OCI-LY7 (cell line): Measurements from ENCODE around the gene LSMEM2. TPM values are rescaled to one million over a fixed set of nuclear protein-coding genes. Genes with fewer than 3 reads are reported as not detected.

Source experiments
- BruUV-seq: library from RNA; stranded (reverse); fragments of 400-500 nt; replicated peaks from 2 replicates; lab custom pipeline; 2021; lab: Mats Ljungman, UMichigan
- CTCF ChIA-PET: fragments of 300-600 bp; sonication (Branson Sonifier 250); formaldehyde crosslinking; loops from one replicate; lab custom pipeline; 2022; ENCODE audit warnings: antibody characterized with exemption; ENCODE audit not compliant: unreplicated experiment; lab: Charles Lee
- POLR2A ChIA-PET: fragments of 300-600 bp; sonication (Branson Sonifier 250); formaldehyde crosslinking; loops from one replicate; lab custom pipeline; 2022; ENCODE audit warnings: antibody characterized with exemption; lab: Charles Lee
- DNase-seq: peaks from one replicate; pipeline ENCODE4 v3.0.0-alpha.2; 2015; ENCODE audit warnings: low spot score
- H2AFZ ChIP-seq: fragments of 200-600 bp; sonication (generic), shearing (Covaris generic); 2 replicates; pipeline ENCODE4 v1.6.1; 2014; ENCODE audit warnings: mild to moderate bottlenecking, antibody characterized with exemption, low read length, moderate library complexity
- H3K27ac ChIP-seq: fragments of 200-600 bp; sonication (generic); 2 replicates; pipeline ENCODE4 v1.5.1; 2014; ENCODE audit warnings: mixed run types, low read depth, mild to moderate bottlenecking, moderate library complexity, low read length, inconsistent platforms; ENCODE audit not compliant: poor library complexity, severe bottlenecking
- H3K36me3 ChIP-seq: fragments of 200-600 bp; sonication (generic); 2 replicates; pipeline ENCODE4 v1.6.1; 2014; ENCODE audit warnings: mild to moderate bottlenecking, antibody characterized with exemption, low read length, moderate library complexity, mixed read lengths; ENCODE audit not compliant: insufficient read depth
- H3K4me1 ChIP-seq: fragments of 200-600 bp; sonication (generic); 2 replicates; pipeline ENCODE4 v1.5.1; 2014; ENCODE audit warnings: mild to moderate bottlenecking, low read length; ENCODE audit not compliant: insufficient read depth, poor library complexity, severe bottlenecking
- H3K4me2 ChIP-seq: fragments of 200-600 bp; sonication (generic); 2 replicates; pipeline ENCODE4 v1.6.1; 2014; ENCODE audit warnings: mild to moderate bottlenecking, low read length
- H3K4me3 ChIP-seq: fragments of 200-600 bp; sonication (generic); 2 replicates; pipeline ENCODE4 v1.5.1; 2014; ENCODE audit warnings: mild to moderate bottlenecking, low read depth, low read length; ENCODE audit not compliant: poor library complexity, severe bottlenecking
- H3K79me2 ChIP-seq: fragments of 200-600 bp; sonication (generic); 2 replicates; pipeline ENCODE4 v1.6.1; 2016; ENCODE audit warnings: low read depth, mild to moderate bottlenecking, low read length, moderate library complexity, mixed read lengths; ENCODE audit not compliant: insufficient read depth
- H3K9me2 ChIP-seq: fragments of 200-600 bp; sonication (generic); 2 replicates; pipeline ENCODE4 v1.6.1; 2016; ENCODE audit warnings: mild to moderate bottlenecking, low read length, mixed read lengths; ENCODE audit not compliant: insufficient read depth
- H3K9me3 ChIP-seq: fragments of 200-600 bp; sonication (generic); 2 replicates; pipeline ENCODE4 v1.6.1; 2014; ENCODE audit warnings: mild to moderate bottlenecking, mixed run types, low read length, mixed read lengths
- H4K20me1 ChIP-seq: fragments of 200-600 bp; sonication (generic); 2 replicates; pipeline ENCODE4 v1.6.1; 2014; ENCODE audit warnings: mild to moderate bottlenecking, antibody characterized with exemption, low read length, moderate library complexity, mixed read lengths; ENCODE audit not compliant: insufficient read depth
- EZH2phosphoT487 ChIP-seq: fragments of 200-600 bp; sonication (generic); IDR thresholded peaks from 2 replicates; pipeline ENCODE4 v1.6.1; 2018; ENCODE audit warnings: low read depth, borderline replicate concordance, mild to moderate bottlenecking, mixed run types, antibody characterized with exemption, low read length, moderate library complexity, mixed read lengths
- intact Hi-C: fragments of 100-400 bp; cut with micrococcal nuclease; formaldehyde crosslinking; loops from one replicate; pipeline ENCODE4 v1.10.0; 2022; ENCODE audit not compliant: unreplicated experiment
- total RNA-seq, 2 experiments: library from RNA; depleted of rRNA in 1 of 2; stranded (reverse); fragments of >200 nt in 1 of 2; shearing (Covaris generic) in 1 of 2; gene quantifications; 2 replicates each; pipeline ENCODE4 v1.2.3, GENCODE V29; 2014 to 2022
- TF ChIP-seq, protein P1 (sequence below): fragments of 200-600 bp; sonication (generic); conservative IDR thresholded peaks from 2 replicates; pipeline ENCODE4 v1.5.1; 2014; ENCODE audit warnings: mild to moderate bottlenecking, antibody characterized with exemption, low read length, moderate library complexity, mixed read lengths

Gene LSMEM2
- total RNA-seq, 2 experiments from 2014 or later = not detected

DNA sequence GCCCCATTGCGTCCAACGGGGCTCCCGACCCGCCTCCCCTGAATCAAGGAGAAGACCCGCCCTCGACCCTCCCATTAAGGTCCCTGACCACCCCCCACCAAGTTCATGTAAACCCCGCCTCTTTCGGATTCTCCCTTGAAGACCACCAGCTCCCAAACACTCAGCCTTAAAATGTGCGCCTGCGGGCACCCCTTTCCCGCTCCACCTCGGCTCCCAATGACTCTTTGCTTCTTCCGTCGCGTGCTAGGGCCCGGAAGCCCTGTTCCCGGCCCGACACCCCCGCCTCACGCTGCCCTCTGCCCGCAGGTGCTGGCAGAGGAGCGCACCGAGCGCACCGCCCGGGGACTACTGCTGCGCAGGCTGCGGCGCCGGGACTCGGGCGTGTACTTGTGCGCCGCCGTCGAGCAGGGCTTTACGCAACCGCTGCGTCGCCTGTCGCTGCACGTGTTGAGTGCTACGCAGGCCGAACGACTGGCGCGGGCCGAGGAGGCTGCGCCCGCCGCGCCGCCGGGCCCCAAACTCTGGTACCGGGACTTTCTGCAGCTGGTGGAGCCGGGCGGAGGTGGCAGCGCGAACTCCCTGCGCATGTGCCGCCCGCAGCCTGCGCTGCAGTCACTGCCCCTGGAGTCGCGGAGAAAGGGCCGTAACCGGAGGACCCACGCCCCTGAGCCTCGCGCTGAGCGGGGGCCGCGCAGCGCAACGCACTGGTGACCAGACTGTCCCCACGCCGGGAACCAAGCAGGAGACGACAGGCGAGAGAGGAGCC is 2.7 kb upstream of the LSMEM2 start:
- no peak overlapping the region for H2AFZ ChIP-seq
- TF ChIP-seq, protein P1, sequence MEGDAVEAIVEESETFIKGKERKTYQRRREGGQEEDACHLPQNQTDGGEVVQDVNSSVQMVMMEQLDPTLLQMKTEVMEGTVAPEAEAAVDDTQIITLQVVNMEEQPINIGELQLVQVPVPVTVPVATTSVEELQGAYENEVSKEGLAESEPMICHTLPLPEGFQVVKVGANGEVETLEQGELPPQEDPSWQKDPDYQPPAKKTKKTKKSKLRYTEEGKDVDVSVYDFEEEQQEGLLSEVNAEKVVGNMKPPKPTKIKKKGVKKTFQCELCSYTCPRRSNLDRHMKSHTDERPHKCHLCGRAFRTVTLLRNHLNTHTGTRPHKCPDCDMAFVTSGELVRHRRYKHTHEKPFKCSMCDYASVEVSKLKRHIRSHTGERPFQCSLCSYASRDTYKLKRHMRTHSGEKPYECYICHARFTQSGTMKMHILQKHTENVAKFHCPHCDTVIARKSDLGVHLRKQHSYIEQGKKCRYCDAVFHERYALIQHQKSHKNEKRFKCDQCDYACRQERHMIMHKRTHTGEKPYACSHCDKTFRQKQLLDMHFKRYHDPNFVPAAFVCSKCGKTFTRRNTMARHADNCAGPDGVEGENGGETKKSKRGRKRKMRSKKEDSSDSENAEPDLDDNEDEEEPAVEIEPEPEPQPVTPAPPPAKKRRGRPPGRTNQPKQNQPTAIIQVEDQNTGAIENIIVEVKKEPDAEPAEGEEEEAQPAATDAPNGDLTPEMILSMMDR = no peak
- no peak for TF ChIP-seq EZH2phosphoT487
- no peaks in the 10 kb centered on the region for H4K20me1 ChIP-seq
- H3K4me2 ChIP-seq = no peak overlapping the region
- ChIA-PET POLR2A (no interaction called here), CTCF (no interaction called here)
- no peaks in the 10 kb centered on the region for H3K9me3 ChIP-seq
- no peaks in the 10 kb centered on the region for H3K79me2 ChIP-seq
- BruUV-seq = no TSS peak
- no peaks in the 10 kb centered on the region for H3K9me2 ChIP-seq
- peaks cover 5% of the 10 kb centered on the region for H3K4me1 ChIP-seq
- no peaks in the 10 kb centered on the region for H3K36me3 ChIP-seq
- no peak overlapping the region for H3K4me3 ChIP-seq
- no peak for DNase-seq
- intact Hi-C loops = no loop called here
- no peak overlapping the region for H3K27ac ChIP-seq

DNA sequence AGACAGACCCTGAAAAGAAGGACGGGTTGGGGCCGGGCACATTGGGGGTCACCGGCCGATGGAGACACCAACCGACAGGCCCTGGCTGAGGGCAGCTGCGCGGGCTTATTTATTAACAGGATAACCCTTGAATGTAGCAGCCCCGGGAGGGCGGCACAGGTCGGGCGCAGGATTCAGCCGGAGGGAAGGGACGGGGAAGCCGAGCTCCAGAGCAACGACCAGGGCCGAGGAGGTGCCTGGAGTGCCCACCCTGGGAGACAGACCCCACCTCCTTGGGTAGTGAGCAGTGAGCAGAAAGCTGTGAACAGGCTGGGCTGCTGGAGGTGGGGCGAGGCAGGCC is 2.2 kb upstream of the LSMEM2 start:
- TF ChIP-seq, protein P1 = no peak
- no peak for TF ChIP-seq EZH2phosphoT487
- DNase-seq = no peak
- Histone ChIP-seq H3K4me3 (no peak overlapping the region), H3K9me3 (no peaks in the 10 kb centered on the region), H3K4me2 (no peak overlapping the region), H3K79me2 (no peaks in the 10 kb centered on the region), H3K27ac (no peak overlapping the region), H4K20me1 (no peaks in the 10 kb centered on the region), H3K4me1 (peaks cover 5% of the 10 kb centered on the region), H2AFZ (no peak overlapping the region), H3K36me3 (no peaks in the 10 kb centered on the region), H3K9me2 (no peaks in the 10 kb centered on the region)
- POLR2A ChIA-PET = no interaction called here
- CTCF ChIA-PET = no interaction called here
- intact Hi-C loops = no loop called here
- BruUV-seq = no TSS peak

DNA sequence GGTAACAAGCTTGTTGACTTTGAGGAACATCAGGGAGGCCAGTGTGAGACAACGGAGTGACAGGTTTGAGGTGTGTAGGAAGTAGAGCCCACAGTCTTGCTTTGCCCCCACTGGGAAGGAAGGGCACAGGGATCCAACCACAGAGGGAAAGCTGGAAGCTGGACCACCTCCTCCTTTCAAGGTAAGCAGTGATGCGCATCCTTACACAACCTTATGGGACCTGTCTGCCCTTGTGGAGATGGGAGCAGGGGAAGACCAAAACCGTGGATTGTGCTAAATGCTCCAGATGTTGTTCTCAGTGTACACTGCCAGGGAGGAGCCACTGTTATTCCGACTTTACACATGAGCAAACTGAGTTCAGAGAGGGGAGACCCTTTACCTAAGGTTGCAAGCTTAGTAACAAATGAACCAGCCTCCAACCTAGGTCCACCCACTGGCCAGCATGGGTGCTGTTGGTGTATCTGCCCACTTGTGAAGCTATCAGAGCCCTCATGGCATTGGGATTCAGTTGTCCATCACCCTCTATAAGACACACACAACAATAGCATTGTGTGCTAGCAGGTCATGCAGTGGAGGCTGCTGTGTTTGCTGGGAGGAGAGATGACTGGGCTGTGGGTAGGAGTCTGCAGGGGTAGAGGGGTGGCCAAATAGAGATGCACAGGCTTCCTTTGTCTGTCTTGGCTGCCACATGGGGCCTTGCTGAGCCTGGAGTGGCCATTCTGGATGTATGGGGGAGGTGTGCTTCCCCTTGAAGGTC is 586 bp upstream of the LSMEM2 start:
- ChIA-PET POLR2A (interaction anchor here (0.9 to 1.2 kb wide), 2 partner anchors 13 to 17 kb away, joined by 3 to 5 read pairs; no protein-coding TSS in a partner anchor), CTCF (no interaction called here)
- no TSS peak for BruUV-seq
- TF ChIP-seq, protein P1 = no peak
- TF ChIP-seq EZH2phosphoT487 = no peak
- Histone ChIP-seq H3K4me1 (peaks cover 1% of the 10 kb centered on the region), H3K4me3 (no peak overlapping the region), H3K36me3 (no peaks in the 10 kb centered on the region), H4K20me1 (no peaks in the 10 kb centered on the region), H3K9me3 (no peaks in the 10 kb centered on the region), H2AFZ (no peak overlapping the region), H3K4me2 (no peak overlapping the region), H3K27ac (no peak overlapping the region), H3K79me2 (no peaks in the 10 kb centered on the region), H3K9me2 (no peaks in the 10 kb centered on the region)
- DNase-seq = no peak
- intact Hi-C loops = no loop called here
